AG10803 (cell line): ENCODE results near the gene BCL11A.

ENCODE experiments used
- DNase-seq: peaks from one replicate; pipeline ENCODE4 v3.0.0; 2010; ENCODE audit warnings: low read depth
- H3K4me3 ChIP-seq: 2 replicates; pipeline ENCODE4 v1.5.1; 2011; ENCODE audit warnings: mild to moderate bottlenecking, low read length, control low read depth
- CTCF ChIP-seq: conservative IDR thresholded peaks from 2 replicates; pipeline ENCODE4 v1.5.1; 2011; ENCODE audit warnings: mild to moderate bottlenecking, low read length, control low read depth, inconsistent platforms

Gene BCL11A

GRCh38 chr2:60474301-60474700 lies 79.2 kb downstream of the BCL11A start:
- no peak for DNase-seq
- no peak overlapping the region for H3K4me3 ChIP-seq
- TF ChIP-seq CTCF, result no peak

DNA sequence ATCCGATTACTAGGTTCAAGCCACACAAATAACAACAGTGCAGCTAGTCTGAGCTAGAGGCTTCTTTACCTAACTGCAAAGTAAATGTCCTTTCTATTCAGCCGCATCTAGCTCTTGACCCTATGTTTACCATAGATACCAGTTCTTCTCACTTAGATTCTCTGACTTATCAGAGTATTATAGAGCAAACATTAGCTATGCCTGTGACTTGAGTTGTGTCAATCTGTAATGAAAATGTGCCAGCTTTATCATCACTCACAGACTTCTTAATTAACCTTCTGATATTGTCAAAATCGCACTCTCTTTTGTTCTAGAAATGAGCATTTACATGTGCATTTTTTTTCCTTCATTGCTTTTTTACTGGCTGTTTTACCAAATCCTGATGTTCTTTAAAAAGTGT lies 79.9 kb downstream of the BCL11A start:
- no peak for DNase-seq
- TF ChIP-seq CTCF, result no peak
- no peak overlapping the region for H3K4me3 ChIP-seq

DNA sequence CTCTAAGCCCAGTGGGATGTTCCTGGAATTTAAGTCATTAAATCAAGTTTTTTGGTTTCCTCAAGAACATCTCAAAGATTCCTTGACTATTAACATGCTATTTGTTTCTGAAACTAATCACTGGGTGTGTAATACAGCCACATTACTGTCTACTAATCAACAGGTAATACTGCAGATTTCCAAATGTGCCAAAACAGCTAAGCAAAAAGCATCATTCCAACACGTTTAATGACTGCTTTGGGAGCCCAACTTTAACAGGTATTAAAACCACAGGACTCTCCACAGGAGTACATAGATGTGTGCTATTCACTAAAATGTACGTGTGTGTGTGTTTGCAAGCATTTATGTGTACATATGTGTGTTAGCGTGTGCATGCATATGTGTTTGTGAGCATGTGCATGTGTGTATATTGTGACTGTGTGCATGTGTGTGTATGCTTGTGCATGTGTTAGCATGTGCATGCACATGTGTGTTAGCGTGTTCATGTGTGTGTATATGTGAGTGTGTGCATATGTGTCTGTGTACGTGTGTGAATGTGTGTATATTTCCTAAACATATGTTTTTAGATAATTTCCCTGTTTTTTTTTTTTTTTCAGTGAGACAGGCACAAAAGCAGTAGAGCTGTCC lies 80.7 kb downstream of the BCL11A start:
- TF ChIP-seq CTCF, result no peak
- no peak for DNase-seq
- H3K4me3 ChIP-seq, result no peak overlapping the region

- no peak for TF ChIP-seq CTCF
- H3K4me3 ChIP-seq, result no peak overlapping the region
- no peak for DNase-seq
Measured at GRCh38 chr2:60472041-60472440, 81.4 kb downstream of the BCL11A start.

GRCh38 chr2:60470340-60470739 lies 83.1 kb downstream of the BCL11A start:
- H3K4me3 ChIP-seq, result no peak overlapping the region
- DNase-seq, result no peak
- no peak for TF ChIP-seq CTCF

DNA sequence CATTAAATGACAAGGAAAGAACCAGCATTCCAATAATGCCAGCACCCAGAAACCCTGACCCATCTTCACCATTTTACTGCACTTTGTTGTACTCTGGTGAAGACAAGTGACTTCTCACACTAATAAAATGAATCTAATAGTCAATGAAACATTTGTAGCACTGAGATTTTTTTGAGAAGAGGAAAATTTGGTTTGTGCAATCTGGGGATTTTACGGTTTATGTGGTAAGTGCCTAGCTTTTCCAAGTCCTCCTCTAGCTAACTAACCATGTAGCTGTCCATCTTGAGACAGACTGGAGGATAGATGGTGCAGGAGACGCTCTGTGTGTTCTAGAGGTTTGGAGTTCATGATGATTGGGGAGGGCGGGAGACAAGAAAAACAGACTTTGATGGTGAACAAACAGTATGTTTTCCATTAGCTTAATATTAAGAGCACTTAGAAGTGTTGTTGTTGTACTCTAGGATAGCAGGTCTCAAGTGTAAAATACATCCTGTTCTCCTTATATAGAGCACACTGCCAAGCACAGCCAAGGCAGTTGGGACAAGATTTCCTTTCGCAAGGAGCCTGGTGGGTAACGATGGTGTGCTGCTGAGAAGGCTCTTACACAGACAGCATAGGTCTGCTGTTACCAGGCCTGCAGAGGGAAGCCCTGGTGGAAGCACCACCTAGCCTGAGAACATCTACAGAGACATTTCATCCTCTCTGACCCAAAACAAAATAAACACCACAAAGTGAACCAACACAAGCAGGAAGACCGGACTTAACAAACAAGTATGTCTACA lies 83.7 kb downstream of the BCL11A start:
- H3K4me3 ChIP-seq, result no peak overlapping the region
- DNase-seq, result no peak
- TF ChIP-seq CTCF, result no peak
